ENCODE results near the gene CSMD2.

Gene CSMD2

GRCh38 chr1:34175744-34176143 is 10.7 kb upstream of the CSMD2 start:
- peaks cover 7% of the 10 kb centered on the region for H3K27me3 ChIP-seq (ENCODE audit: control insufficient read depth, insufficient read depth, low read length)
- H3K9ac ChIP-seq (ENCODE audit: low read length) = no peak overlapping the region
- H3K4me3 ChIP-seq (ENCODE audit: low read length) = no peak overlapping the region
- no peak overlapping the region for H3K27ac ChIP-seq (ENCODE audit: low read depth, low read length)
- H3K4me1 ChIP-seq (ENCODE audit: control insufficient read depth, insufficient read depth, low read length) = no peaks in the 10 kb centered on the region
- no peaks in the 10 kb centered on the region for H3K36me3 ChIP-seq (ENCODE audit: control insufficient read depth, insufficient read depth, low read length)

- H3K4me1 ChIP-seq (ENCODE audit: control insufficient read depth, insufficient read depth, low read length) = peaks cover 7% of the 10 kb centered on the region
These were observed 2.4 kb upstream of the CSMD2 start for GRCh38 chr1:34167389-34167788.

DNA sequence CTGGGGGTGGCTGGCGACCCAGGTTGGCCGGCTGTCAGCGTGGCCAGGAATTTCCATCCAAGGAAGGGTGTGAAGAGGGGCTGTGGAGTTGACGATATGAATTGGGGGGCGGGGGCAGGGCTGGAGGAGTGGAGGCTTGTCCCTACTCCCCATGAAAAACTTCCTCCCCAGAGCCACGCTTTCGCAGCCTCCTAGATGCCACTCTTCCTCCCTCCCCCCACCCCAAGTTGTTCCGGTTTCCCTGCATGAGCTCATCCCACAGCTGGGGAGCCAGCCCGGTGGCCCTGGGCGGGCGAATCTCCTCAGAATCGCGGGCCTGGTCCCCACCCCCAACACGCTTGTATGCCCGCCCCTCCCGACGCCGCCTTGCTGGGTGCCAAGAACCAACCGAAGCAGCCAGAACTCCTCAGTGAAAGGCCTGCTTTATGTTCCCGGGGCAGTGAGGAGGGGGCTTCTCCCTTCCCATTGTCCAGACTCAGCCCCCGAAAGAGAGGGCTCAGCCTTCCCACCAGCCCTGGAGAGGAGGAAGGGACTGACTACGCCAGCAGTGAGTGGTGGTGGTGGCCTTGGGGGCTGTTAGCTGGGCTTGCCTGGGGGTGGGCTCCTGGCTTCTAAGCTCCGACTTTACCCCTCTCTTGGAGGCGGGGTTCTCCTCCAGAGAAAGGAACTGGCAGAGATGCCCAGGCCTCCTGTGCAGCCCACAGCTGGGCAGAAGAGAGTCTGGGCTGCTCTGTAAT is 1.8 kb upstream of the CSMD2 start:
- H3K27ac ChIP-seq (ENCODE audit: low read depth, low read length) = no peak overlapping the region
- peaks cover 20% of the 10 kb centered on the region for H3K27me3 ChIP-seq (ENCODE audit: control insufficient read depth, insufficient read depth, low read length)

More at GRCh38 chr1:34167389-34167788, 2.4 kb upstream of the CSMD2 start:
- Histone ChIP-seq H3K27ac (ENCODE audit: low read depth, low read length) (no peak overlapping the region), H3K9ac (ENCODE audit: low read length) (no peak overlapping the region), H3K4me3 (ENCODE audit: low read length) (no peak overlapping the region), H3K36me3 (ENCODE audit: control insufficient read depth, insufficient read depth, low read length) (no peaks in the 10 kb centered on the region), H3K27me3 (ENCODE audit: control insufficient read depth, insufficient read depth, low read length) (peaks cover 17% of the 10 kb centered on the region)

DNA sequence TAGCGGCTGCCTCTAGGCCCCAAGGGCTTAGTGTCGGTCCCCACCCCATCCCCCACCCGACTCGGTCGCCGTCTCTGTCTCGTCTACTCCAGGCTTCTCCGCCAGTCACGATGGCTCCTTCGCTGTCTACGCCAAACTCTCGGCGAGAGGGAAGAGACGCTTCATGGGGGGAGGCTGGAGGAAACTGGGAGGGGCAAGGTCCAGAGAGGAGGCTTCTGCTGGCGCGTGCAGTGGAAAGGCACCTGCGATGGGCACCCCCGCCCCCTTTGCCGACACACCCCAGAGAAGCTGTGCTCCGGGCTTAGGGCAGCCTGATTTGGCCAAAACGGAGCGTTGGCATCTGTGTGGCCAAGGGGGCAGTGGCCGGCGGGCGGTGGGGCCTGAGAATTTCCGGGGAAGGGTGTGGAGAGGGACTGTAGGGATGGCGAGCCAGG is 1.2 kb upstream of the CSMD2 start:
- no peaks in the 10 kb centered on the region for H3K36me3 ChIP-seq (ENCODE audit: control insufficient read depth, insufficient read depth, low read length)
- H3K4me3 ChIP-seq (ENCODE audit: low read length) = no peak overlapping the region
- H3K27me3 ChIP-seq (ENCODE audit: control insufficient read depth, insufficient read depth, low read length) = peaks cover 20% of the 10 kb centered on the region
- H3K9ac ChIP-seq (ENCODE audit: low read length) = no peak overlapping the region
- H3K27ac ChIP-seq (ENCODE audit: low read depth, low read length) = no peak overlapping the region
- H3K4me1 ChIP-seq (ENCODE audit: control insufficient read depth, insufficient read depth, low read length) = peaks cover 7% of the 10 kb centered on the region

More for the DNA sequence above, 1.8 kb upstream of the CSMD2 start:
- Histone ChIP-seq H3K9ac (ENCODE audit: low read length) (no peak overlapping the region), H3K4me3 (ENCODE audit: low read length) (no peak overlapping the region), H3K4me1 (ENCODE audit: control insufficient read depth, insufficient read depth, low read length) (peaks cover 7% of the 10 kb centered on the region), H3K36me3 (ENCODE audit: control insufficient read depth, insufficient read depth, low read length) (no peaks in the 10 kb centered on the region)

DNA sequence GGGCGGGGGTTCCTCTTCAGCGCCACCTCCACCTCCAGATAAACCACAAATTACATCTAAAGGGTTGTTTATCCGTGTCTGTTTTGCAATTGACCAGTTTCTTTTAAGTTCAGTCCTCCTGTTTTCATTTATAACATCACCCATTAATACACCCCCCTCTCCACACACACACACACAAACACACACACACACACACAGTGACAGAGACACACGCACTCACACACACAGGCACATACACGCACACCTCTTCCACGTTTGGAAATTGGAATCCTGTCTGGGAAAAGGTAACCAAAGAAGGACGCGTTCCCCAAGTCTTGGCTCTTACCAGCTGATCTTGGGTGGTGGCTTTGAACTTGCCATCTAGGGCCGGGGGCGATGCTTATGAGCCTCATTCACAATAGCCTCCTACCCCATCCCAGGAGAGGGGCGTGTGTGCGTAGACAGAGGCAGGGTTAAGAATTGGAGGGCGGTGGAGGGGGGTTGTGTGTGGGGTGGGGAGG is 442 bp upstream of the CSMD2 start:
- no peaks in the 10 kb centered on the region for H3K36me3 ChIP-seq (ENCODE audit: control insufficient read depth, insufficient read depth, low read length)
- H3K4me1 ChIP-seq (ENCODE audit: control insufficient read depth, insufficient read depth, low read length) = peaks cover 7% of the 10 kb centered on the region
- no peak overlapping the region for H3K4me3 ChIP-seq (ENCODE audit: low read length)
- no peak overlapping the region for H3K9ac ChIP-seq (ENCODE audit: low read length)
- H3K27ac ChIP-seq (ENCODE audit: low read depth, low read length) = no peak overlapping the region
- peaks cover 20% of the 10 kb centered on the region for H3K27me3 ChIP-seq (ENCODE audit: control insufficient read depth, insufficient read depth, low read length)

DNA sequence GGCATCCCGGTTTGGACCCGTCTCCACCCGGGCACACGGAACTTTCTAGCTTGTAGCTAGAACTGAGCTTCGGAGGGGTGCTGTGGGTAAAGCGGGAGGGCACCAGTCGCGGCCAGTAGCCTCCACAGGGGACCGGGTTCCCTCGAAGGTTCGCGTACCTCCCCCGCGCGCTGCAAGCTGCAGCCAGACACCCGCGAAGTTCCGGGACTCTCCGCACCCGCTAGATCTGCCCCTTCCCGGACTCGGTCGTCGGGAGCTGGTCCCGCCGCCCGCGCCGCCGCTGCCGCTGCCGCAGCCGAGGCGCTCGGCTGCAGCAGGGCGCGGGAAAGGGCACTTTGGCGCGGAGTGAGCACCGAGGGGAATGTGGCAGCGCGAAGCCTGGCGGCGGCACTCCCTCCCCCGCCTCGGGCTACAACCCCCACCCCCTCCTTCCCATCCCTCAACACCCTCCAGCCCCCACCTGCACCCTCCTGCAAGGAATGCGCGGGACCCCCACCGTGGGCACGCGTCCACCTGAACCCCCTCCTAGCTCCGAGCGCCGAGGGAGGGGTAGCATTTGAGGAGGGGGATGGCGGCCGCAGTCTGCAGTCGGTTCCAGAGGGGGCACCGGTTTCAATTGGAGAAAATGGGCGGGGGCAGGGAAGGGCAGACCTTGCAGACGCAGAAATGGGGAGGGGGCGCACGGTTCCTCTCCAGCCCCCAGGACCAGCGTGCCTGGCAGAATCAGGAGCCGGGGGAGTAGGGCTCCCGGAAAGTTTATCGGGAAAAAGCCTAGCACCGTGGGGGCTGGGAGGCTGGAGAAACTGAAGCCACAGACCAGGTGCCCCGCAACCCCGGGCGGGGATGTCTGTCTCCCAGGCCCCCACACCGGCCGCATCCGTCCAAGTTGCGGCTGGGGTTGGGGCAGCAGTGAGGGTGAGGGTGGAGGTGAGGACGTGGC is 968 bp downstream of the CSMD2 start:
- Histone ChIP-seq H3K27me3 (ENCODE audit: control insufficient read depth, insufficient read depth, low read length) (peaks cover 20% of the 10 kb centered on the region), H3K9ac (ENCODE audit: low read length) (no peak overlapping the region), H3K36me3 (ENCODE audit: control insufficient read depth, insufficient read depth, low read length) (no peaks in the 10 kb centered on the region), H3K4me1 (ENCODE audit: control insufficient read depth, insufficient read depth, low read length) (peaks cover 7% of the 10 kb centered on the region), H3K4me3 (ENCODE audit: low read length) (peak overlapping the region; percentile 50), H3K27ac (ENCODE audit: low read depth, low read length) (no peak overlapping the region)

GRCh38 chr1:34162852-34163766 is 1.9 kb downstream of the CSMD2 start:
- Histone ChIP-seq H3K36me3 (ENCODE audit: control insufficient read depth, insufficient read depth, low read length) (no peaks in the 10 kb centered on the region), H3K4me1 (ENCODE audit: control insufficient read depth, insufficient read depth, low read length) (peaks cover 7% of the 10 kb centered on the region), H3K9ac (ENCODE audit: low read length) (no peak overlapping the region), H3K27ac (ENCODE audit: low read depth, low read length) (no peak overlapping the region), H3K27me3 (ENCODE audit: control insufficient read depth, insufficient read depth, low read length) (peaks cover 24% of the 10 kb centered on the region), H3K4me3 (ENCODE audit: low read length) (peak overlapping the region; percentile 50)

GRCh38 chr1:34156739-34157138 is 8.3 kb downstream of the CSMD2 start:
- H3K4me3 ChIP-seq (ENCODE audit: low read length) = no peak overlapping the region
- H3K4me1 ChIP-seq (ENCODE audit: control insufficient read depth, insufficient read depth, low read length) = no peaks in the 10 kb centered on the region
- no peaks in the 10 kb centered on the region for H3K36me3 ChIP-seq (ENCODE audit: control insufficient read depth, insufficient read depth, low read length)
- H3K27ac ChIP-seq (ENCODE audit: low read depth, low read length) = no peak overlapping the region
- no peak overlapping the region for H3K9ac ChIP-seq (ENCODE audit: low read length)
- peaks cover 5% of the 10 kb centered on the region for H3K27me3 ChIP-seq (ENCODE audit: control insufficient read depth, insufficient read depth, low read length)

GRCh38 chr1:34155860-34156259 is 9.2 kb downstream of the CSMD2 start:
- Histone ChIP-seq H3K27ac (ENCODE audit: low read depth, low read length) (no peak overlapping the region), H3K27me3 (ENCODE audit: control insufficient read depth, insufficient read depth, low read length) (peaks cover 5% of the 10 kb centered on the region), H3K36me3 (ENCODE audit: control insufficient read depth, insufficient read depth, low read length) (no peaks in the 10 kb centered on the region), H3K4me1 (ENCODE audit: control insufficient read depth, insufficient read depth, low read length) (no peaks in the 10 kb centered on the region), H3K9ac (ENCODE audit: low read length) (no peak overlapping the region), H3K4me3 (ENCODE audit: low read length) (no peak overlapping the region)

DNA sequence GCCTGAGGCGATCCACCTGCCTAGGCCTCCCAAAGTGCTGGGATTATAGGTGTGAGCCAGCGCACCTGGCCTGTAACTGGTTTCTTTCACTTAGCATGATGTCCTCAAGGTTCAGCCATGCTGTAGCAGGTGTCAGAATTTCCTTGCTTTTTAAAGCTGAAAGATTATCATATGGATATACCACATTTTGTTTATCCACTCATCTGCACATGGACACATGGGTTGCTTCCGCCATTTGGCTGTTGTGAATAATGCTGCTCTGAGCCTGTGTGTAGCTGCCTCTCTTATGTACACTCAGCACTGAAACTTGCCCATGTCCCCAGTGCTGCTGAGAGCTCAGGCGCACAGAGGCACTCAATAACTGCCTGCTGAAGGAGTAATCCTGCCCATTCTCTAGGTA is 11.8 kb downstream of the CSMD2 start:
- H3K27me3 ChIP-seq (ENCODE audit: control insufficient read depth, insufficient read depth, low read length) = peaks cover 2% of the 10 kb centered on the region
- no peak overlapping the region for H3K9ac ChIP-seq (ENCODE audit: low read length)
- no peaks in the 10 kb centered on the region for H3K36me3 ChIP-seq (ENCODE audit: control insufficient read depth, insufficient read depth, low read length)
- no peaks in the 10 kb centered on the region for H3K4me1 ChIP-seq (ENCODE audit: control insufficient read depth, insufficient read depth, low read length)
- no peak overlapping the region for H3K27ac ChIP-seq (ENCODE audit: low read depth, low read length)
- H3K4me3 ChIP-seq (ENCODE audit: low read length) = no peak overlapping the region

DNA sequence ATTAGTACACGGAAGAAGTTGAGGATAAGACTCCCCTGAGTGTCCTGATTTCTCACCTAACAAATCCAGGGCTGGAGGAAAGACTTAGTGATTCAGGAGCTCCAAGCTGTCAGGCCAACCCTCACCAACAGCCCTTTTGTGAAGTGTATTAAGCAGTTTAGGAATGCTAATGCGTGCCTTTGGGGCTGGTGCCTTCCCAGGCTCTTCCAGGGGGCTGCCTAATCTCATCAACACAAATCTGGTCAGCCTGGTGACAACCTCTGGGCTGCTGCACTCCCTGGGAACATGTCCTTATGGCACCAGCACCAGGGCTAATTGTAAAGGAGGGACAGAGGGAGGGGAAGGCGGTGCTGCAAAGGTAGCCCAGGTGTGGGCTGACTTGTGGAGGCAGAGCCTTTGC is 15.5 kb downstream of the CSMD2 start:
- H3K4me1 ChIP-seq (ENCODE audit: control insufficient read depth, insufficient read depth, low read length) = no peaks in the 10 kb centered on the region
- no peak overlapping the region for H3K27ac ChIP-seq (ENCODE audit: low read depth, low read length)
- H3K9ac ChIP-seq (ENCODE audit: low read length) = no peak overlapping the region
- H3K36me3 ChIP-seq (ENCODE audit: control insufficient read depth, insufficient read depth, low read length) = no peaks in the 10 kb centered on the region
- H3K4me3 ChIP-seq (ENCODE audit: low read length) = no peak overlapping the region
- H3K27me3 ChIP-seq (ENCODE audit: control insufficient read depth, insufficient read depth, low read length) = no peaks in the 10 kb centered on the region

DNA sequence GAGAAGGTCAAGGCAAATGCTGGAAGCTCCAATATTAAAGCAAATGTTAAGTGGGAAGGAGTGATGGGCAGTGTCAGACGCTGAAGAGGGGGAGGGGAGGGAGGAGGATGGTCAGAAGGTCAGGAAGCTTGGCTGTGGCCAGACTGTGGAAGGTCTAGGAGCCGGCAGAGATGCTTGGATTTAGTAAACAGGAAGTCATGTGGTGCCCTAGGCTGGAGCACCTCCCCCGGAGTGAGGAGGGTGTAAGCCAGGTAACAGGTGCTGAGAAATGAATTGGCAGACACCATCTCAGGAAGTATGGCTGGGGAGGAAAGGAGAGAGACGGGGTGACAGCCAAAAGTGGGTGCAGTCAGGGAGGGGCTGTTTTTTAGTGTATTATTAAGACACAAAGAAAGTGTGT is 17.7 kb downstream of the CSMD2 start:
- Histone ChIP-seq H3K4me1 (ENCODE audit: control insufficient read depth, insufficient read depth, low read length) (no peaks in the 10 kb centered on the region), H3K4me3 (ENCODE audit: low read length) (no peak overlapping the region), H3K36me3 (ENCODE audit: control insufficient read depth, insufficient read depth, low read length) (no peaks in the 10 kb centered on the region), H3K9ac (ENCODE audit: low read length) (no peak overlapping the region), H3K27ac (ENCODE audit: low read depth, low read length) (no peak overlapping the region), H3K27me3 (ENCODE audit: control insufficient read depth, insufficient read depth, low read length) (no peaks in the 10 kb centered on the region)
